ENCODE measurements around the gene KAZN. TPM values are rescaled to one million over a fixed set of nuclear protein-coding genes. Genes with fewer than 3 reads are reported as not detected.

KAZN gene
- total RNA-seq, 1 experiment from 2014 or later, result 2.4 TPM

DNA sequence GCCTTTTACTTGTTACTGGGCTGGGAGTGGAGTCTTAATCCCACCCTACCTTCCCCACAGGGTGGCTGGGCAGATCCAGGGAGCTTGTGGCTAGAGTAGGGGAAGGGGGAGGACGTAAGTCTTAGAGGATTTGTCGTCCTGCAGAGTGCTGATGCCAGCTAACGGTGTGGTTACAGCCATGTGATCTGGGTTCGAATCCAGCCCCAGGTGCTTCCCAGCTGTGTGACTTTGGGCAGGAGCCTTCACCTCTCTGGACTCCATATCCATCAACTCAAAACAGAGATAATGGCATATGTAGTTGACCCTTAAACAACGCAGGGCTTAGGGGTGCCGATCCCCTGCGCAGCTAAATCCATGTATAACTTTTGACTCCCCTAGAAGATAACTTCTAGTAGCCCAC lies 446.6 kb downstream of the KAZN start:
- Histone ChIP-seq H3K4me3 (ENCODE audit: low read depth, low read length) (no peak overlapping the region), H3K36me3 (ENCODE audit: control insufficient read depth, insufficient read depth, low read length) (no peaks in the 10 kb centered on the region), H3K4me1 (no peaks in the 10 kb centered on the region), H3K27me3 (replicated peaks; ENCODE audit: control insufficient read depth, insufficient read depth, low read length) (no peaks in the 10 kb centered on the region), H3K9me3 (no peaks in the 10 kb centered on the region)
- TF ChIP-seq, protein P1, sequence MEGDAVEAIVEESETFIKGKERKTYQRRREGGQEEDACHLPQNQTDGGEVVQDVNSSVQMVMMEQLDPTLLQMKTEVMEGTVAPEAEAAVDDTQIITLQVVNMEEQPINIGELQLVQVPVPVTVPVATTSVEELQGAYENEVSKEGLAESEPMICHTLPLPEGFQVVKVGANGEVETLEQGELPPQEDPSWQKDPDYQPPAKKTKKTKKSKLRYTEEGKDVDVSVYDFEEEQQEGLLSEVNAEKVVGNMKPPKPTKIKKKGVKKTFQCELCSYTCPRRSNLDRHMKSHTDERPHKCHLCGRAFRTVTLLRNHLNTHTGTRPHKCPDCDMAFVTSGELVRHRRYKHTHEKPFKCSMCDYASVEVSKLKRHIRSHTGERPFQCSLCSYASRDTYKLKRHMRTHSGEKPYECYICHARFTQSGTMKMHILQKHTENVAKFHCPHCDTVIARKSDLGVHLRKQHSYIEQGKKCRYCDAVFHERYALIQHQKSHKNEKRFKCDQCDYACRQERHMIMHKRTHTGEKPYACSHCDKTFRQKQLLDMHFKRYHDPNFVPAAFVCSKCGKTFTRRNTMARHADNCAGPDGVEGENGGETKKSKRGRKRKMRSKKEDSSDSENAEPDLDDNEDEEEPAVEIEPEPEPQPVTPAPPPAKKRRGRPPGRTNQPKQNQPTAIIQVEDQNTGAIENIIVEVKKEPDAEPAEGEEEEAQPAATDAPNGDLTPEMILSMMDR (IDR thresholded peaks at IDR 0.05; ENCODE audit: insufficient read depth in 1 of 2, low read depth in 1 of 2, low read length in 1 of 2, severe bottlenecking in 1 of 2, unreplicated experiment in 1 of 2), result no peak
- no peaks in the 10 kb centered on the region for H3K4me1 Mint-ChIP-seq (ENCODE audit: low read depth, unreplicated experiment)
- BruUV-seq (replicated peaks), result no TSS peak
- H3K36me3 Mint-ChIP-seq (ENCODE audit: insufficient read depth, unreplicated experiment), result no peaks in the 10 kb centered on the region
- no peak overlapping the region for H3K4me3 Mint-ChIP-seq (ENCODE audit: unreplicated experiment)
- no peaks in the 10 kb centered on the region for H3K9me3 Mint-ChIP-seq (ENCODE audit: unreplicated experiment)
- ChIA-PET POLR2A (no interaction called here), CTCF (no interaction called here)
- H3K27me3 Mint-ChIP-seq (ENCODE audit: insufficient read depth, unreplicated experiment), result no peaks in the 10 kb centered on the region
- no peak for DNase-seq
- intact Hi-C loops (cut with micrococcal nuclease; ENCODE audit: unreplicated experiment), result loop anchor here (5.0 to 10.0 kb wide), 2 partner anchors 57 to 270 kb away; no protein-coding TSS in a partner anchor
- H3K27ac Mint-ChIP-seq (ENCODE audit: unreplicated experiment), result no peak overlapping the region

DNA sequence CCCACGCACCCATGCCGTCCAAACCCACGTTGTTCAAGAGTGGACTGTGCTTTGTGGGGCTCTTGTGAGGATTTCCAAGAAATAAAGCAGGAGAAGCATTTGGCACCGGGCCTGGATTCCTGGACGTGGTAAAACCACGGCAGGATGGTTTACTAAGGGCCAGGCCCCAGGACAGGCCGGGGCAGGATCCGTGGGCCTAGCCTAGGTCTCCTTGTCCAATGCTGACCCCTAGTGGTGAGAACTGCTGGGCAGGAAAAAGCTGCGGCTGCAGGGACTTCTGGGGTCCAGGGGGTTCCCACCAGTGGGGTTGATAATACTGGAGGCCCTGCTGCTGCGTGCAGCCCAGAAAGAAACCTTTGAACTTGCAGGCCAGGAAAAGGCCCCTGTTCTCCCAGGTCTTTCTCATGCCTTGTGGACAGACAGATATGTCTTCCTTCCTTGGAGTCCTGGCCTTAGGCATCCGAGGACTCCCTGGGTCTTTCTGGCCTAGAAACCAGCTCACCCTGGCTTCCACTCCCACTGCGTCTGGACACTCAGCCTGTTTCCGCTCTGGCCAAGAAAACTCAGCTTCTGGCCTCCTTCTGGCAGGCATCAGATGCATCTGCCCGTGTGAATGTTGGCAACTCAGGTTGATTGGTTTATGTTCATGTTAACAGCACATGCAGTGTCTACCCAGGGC lies 448.1 kb downstream of the KAZN start:
- intact Hi-C loops (cut with micrococcal nuclease; ENCODE audit: unreplicated experiment), result loop anchor here (5.0 to 10.0 kb wide), 2 partner anchors 56 to 272 kb away; no protein-coding TSS in a partner anchor
- H3K4me1 Mint-ChIP-seq (ENCODE audit: low read depth, unreplicated experiment), result no peaks in the 10 kb centered on the region
- no peak overlapping the region for H3K4me3 Mint-ChIP-seq (ENCODE audit: unreplicated experiment)
- no peaks in the 10 kb centered on the region for H3K4me1 ChIP-seq
- peak; percentile 58 to 77 for DNase-seq
- CTCF ChIA-PET, result interaction anchor here (0.6 kb wide), 1 partner anchor 264 kb away, joined by 3 read pairs; no protein-coding TSS in a partner anchor
- no TSS peak for BruUV-seq (replicated peaks)
- no peak overlapping the region for H3K27ac Mint-ChIP-seq (ENCODE audit: unreplicated experiment)
- TF ChIP-seq, protein P1 (IDR thresholded peaks at IDR 0.05; ENCODE audit: insufficient read depth in 1 of 2, low read depth in 1 of 2, low read length in 1 of 2, severe bottlenecking in 1 of 2, unreplicated experiment in 1 of 2), result peak; percentile 81 to 83
- POLR2A ChIA-PET, result no interaction called here
- no peaks in the 10 kb centered on the region for H3K36me3 ChIP-seq (ENCODE audit: control insufficient read depth, insufficient read depth, low read length)
- no peak overlapping the region for H3K4me3 ChIP-seq (ENCODE audit: low read depth, low read length)
- no peaks in the 10 kb centered on the region for H3K9me3 Mint-ChIP-seq (ENCODE audit: unreplicated experiment)
- H3K27me3 Mint-ChIP-seq (ENCODE audit: insufficient read depth, unreplicated experiment), result no peaks in the 10 kb centered on the region
- H3K9me3 ChIP-seq, result no peaks in the 10 kb centered on the region
- no peaks in the 10 kb centered on the region for H3K27me3 ChIP-seq (replicated peaks; ENCODE audit: control insufficient read depth, insufficient read depth, low read length)
- H3K36me3 Mint-ChIP-seq (ENCODE audit: insufficient read depth, unreplicated experiment), result no peaks in the 10 kb centered on the region

DNA sequence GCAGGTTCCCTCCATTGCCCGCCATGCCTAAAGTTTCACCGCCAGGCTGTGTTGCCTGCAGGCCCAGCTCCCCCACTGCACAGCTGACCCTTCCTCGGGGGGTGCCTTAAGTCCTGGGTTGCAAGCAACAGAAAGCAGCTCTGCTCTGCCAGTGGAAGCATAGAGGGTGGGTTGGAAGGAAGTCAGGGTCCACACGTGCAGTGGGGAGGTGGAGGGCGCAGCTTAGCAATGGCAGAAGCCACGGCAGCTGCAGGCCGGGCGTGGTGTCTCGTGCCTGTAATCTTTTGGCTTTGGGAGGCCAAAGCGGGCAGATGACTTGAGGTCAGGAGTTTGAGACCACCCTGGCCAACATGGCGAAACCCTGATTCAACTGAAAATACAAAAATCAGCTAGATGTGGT lies 448.8 kb downstream of the KAZN start:
- TF ChIP-seq, protein P1 (IDR thresholded peaks at IDR 0.05; ENCODE audit: insufficient read depth in 1 of 2, low read depth in 1 of 2, low read length in 1 of 2, severe bottlenecking in 1 of 2, unreplicated experiment in 1 of 2), result no peak
- H3K4me3 Mint-ChIP-seq (ENCODE audit: unreplicated experiment), result no peak overlapping the region
- H3K4me1 ChIP-seq, result no peaks in the 10 kb centered on the region
- CTCF ChIA-PET, result interaction anchor here (0.6 kb wide), 1 partner anchor 264 kb away, joined by 3 read pairs; no protein-coding TSS in a partner anchor
- no peaks in the 10 kb centered on the region for H3K27me3 Mint-ChIP-seq (ENCODE audit: insufficient read depth, unreplicated experiment)
- no peaks in the 10 kb centered on the region for H3K9me3 Mint-ChIP-seq (ENCODE audit: unreplicated experiment)
- H3K36me3 Mint-ChIP-seq (ENCODE audit: insufficient read depth, unreplicated experiment), result no peaks in the 10 kb centered on the region
- H3K36me3 ChIP-seq (ENCODE audit: control insufficient read depth, insufficient read depth, low read length), result no peaks in the 10 kb centered on the region
- POLR2A ChIA-PET, result no interaction called here
- intact Hi-C loops (cut with micrococcal nuclease; ENCODE audit: unreplicated experiment), result loop anchor here (5.0 to 10.0 kb wide), 2 partner anchors 55 to 272 kb away; no protein-coding TSS in a partner anchor
- no TSS peak for BruUV-seq (replicated peaks)
- H3K27ac Mint-ChIP-seq (ENCODE audit: unreplicated experiment), result no peak overlapping the region
- no peaks in the 10 kb centered on the region for H3K9me3 ChIP-seq
- H3K4me3 ChIP-seq (ENCODE audit: low read depth, low read length), result no peak overlapping the region
- H3K4me1 Mint-ChIP-seq (ENCODE audit: low read depth, unreplicated experiment), result no peaks in the 10 kb centered on the region
- no peaks in the 10 kb centered on the region for H3K27me3 ChIP-seq (replicated peaks; ENCODE audit: control insufficient read depth, insufficient read depth, low read length)
- DNase-seq, result no peak

Measured in Caco-2 (cell line).